Measurements from ENCODE around the gene NCOA1.

NCOA1 gene

GRCh38 chr2:24708537-24709152, 217.6 kb downstream of the NCOA1 start:
- no peak for DNase-seq

GRCh38 chr2:24710806-24711205, 219.8 kb downstream of the NCOA1 start:
- no peak for DNase-seq

- DNase-seq, result no peak
These were observed 220.8 kb downstream of the NCOA1 start for GRCh38 chr2:24711865-24712264.

GRCh38 chr2:24712296-24712695, 221.2 kb downstream of the NCOA1 start:
- DNase-seq, result no peak

- DNase-seq, result no peak
These were observed 226.4 kb downstream of the NCOA1 start for GRCh38 chr2:24717263-24717951.

GRCh38 chr2:24720310-24720709, 229.3 kb downstream of the NCOA1 start:
- no peak for DNase-seq

GRCh38 chr2:24721470-24721869, 230.4 kb downstream of the NCOA1 start:
- DNase-seq, result no peak

- no peak for DNase-seq
These were observed 231.2 kb downstream of the NCOA1 start for GRCh38 chr2:24722141-24722790.

GRCh38 chr2:24723191-24723590, 232.1 kb downstream of the NCOA1 start:
- no peak for DNase-seq

GRCh38 chr2:24723665-24724064, 232.6 kb downstream of the NCOA1 start:
- no peak for DNase-seq

- no peak for DNase-seq
These were observed 233.2 kb downstream of the NCOA1 start for GRCh38 chr2:24724111-24724775.

GRCh38 chr2:24725956-24726355, 234.9 kb downstream of the NCOA1 start:
- no peak for DNase-seq

GRCh38 chr2:24730481-24730880, 239.4 kb downstream of the NCOA1 start:
- no peak for DNase-seq

- no peak for DNase-seq
These were observed 240.0 kb downstream of the NCOA1 start for GRCh38 chr2:24731040-24731439.

- DNase-seq, result no peak
These were observed 240.9 kb downstream of the NCOA1 start for GRCh38 chr2:24731923-24732322.

GRCh38 chr2:24734741-24735140, 243.7 kb downstream of the NCOA1 start:
- no peak for DNase-seq

GRCh38 chr2:24739354-24740025, 248.4 kb downstream of the NCOA1 start:
- no peak for DNase-seq

GRCh38 chr2:24740142-24740541, 249.1 kb downstream of the NCOA1 start:
- DNase-seq, result no peak

GRCh38 chr2:24742730-24743129, 251.7 kb downstream of the NCOA1 start:
- no peak for DNase-seq

- DNase-seq, result no peak
These were observed 252.9 kb downstream of the NCOA1 start for GRCh38 chr2:24743924-24744323.

- DNase-seq, result no peak
These were observed 253.3 kb downstream of the NCOA1 start for GRCh38 chr2:24744356-24744755.

- DNase-seq, result no peak
These were observed 254.8 kb downstream of the NCOA1 start for GRCh38 chr2:24745825-24746224.

- no peak for DNase-seq
These were observed 256.2 kb downstream of the NCOA1 start for GRCh38 chr2:24747299-24747698.

Data from bone marrow (tissue), 2 donors.